ENCODE data around the gene ANKRD18A. TPM values are rescaled to one million over a fixed set of nuclear protein-coding genes. Genes with fewer than 3 reads are reported as not detected.

ANKRD18A gene
- total and polyA plus RNA-seq, 2 of the 13 experiments (the other 11 are each of a cell fraction or from before 2014, with no cell fraction given): 5.9 to 7.6 TPM

- Histone ChIP-seq H3K36me3 (replicated peaks in 1 of 2; ENCODE audit: control insufficient read depth in 1 of 2, insufficient read depth in 2 of 2, low read length in 2 of 2) (no peaks in the 10 kb centered on the region), H2AFZ (ENCODE audit: low read length) (no peak overlapping the region), H3K27ac (ENCODE audit: extremely low read length, insufficient read depth, low read length) (no peak overlapping the region), H3K4me1 (ENCODE audit: insufficient read depth, low read length) (no peaks in the 10 kb centered on the region), H3K79me2 (ENCODE audit: insufficient read depth, low read length) (no peaks in the 10 kb centered on the region), H3K4me2 (ENCODE audit: low read depth, low read length) (no peak overlapping the region), H3K27me3 (ENCODE audit: control insufficient read depth in 1 of 2, insufficient read depth in 2 of 2, low read length in 2 of 2) (no peaks in the 10 kb centered on the region; a peak in 1 of 5 replicates), H3K4me3 (replicated peaks in 1 of 3; ENCODE audit: insufficient read depth in 1 of 3, low read depth in 2 of 3, low read length in 3 of 3) (no peak overlapping the region), H4K20me1 (ENCODE audit: insufficient read depth, low read length) (no peaks in the 10 kb centered on the region), H3K9ac (ENCODE audit: insufficient read depth, low read depth, low read length) (no peak overlapping the region), H3K9me3 (ENCODE audit: low read length) (peaks cover 11% of the 10 kb centered on the region)
- FAIRE-seq (no peak), ATAC-seq (no peak), DNase-seq (ENCODE audit: low spot score) (no peak)
- 79% methylated on average over 2 of the region's 2 CpGs for WGBS (ENCODE audit: low lambda C conversion rate)
- TF ChIP-seq, protein P1, sequence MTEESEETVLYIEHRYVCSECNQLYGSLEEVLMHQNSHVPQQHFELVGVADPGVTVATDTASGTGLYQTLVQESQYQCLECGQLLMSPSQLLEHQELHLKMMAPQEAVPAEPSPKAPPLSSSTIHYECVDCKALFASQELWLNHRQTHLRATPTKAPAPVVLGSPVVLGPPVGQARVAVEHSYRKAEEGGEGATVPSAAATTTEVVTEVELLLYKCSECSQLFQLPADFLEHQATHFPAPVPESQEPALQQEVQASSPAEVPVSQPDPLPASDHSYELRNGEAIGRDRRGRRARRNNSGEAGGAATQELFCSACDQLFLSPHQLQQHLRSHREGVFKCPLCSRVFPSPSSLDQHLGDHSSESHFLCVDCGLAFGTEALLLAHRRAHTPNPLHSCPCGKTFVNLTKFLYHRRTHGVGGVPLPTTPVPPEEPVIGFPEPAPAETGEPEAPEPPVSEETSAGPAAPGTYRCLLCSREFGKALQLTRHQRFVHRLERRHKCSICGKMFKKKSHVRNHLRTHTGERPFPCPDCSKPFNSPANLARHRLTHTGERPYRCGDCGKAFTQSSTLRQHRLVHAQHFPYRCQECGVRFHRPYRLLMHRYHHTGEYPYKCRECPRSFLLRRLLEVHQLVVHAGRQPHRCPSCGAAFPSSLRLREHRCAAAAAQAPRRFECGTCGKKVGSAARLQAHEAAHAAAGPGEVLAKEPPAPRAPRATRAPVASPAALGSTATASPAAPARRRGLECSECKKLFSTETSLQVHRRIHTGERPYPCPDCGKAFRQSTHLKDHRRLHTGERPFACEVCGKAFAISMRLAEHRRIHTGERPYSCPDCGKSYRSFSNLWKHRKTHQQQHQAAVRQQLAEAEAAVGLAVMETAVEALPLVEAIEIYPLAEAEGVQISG (CRISPR knock-in tag; IDR thresholded peaks at IDR 0.05): no peak
- 0 out of 2 replicates have a peak, but pooled peaks have one; percentile 59 for TF ChIP-seq ZNF160 (CRISPR knock-in tag; IDR thresholded peaks at IDR 0.05)
- POLR2A ChIA-PET: no interaction called here
- CTCF ChIA-PET (ENCODE audit: low intra/inter-chr PET ratio, low total read pairs): no interaction called here
- in situ Hi-C loops (cut with HindIII; ENCODE audit: extremely low pct_ligation_motif_present, low pct_unique_long_range_greater_than_20kb) (no loop called here), intact Hi-C loops (cut with micrococcal nuclease; ENCODE audit: unreplicated experiment) (no loop called here)
- BruUV-seq (replicated peaks): no TSS peak
Observed at GRCh38 chr9:38626006-38626405, 5.6 kb upstream of the ANKRD18A start.

DNA sequence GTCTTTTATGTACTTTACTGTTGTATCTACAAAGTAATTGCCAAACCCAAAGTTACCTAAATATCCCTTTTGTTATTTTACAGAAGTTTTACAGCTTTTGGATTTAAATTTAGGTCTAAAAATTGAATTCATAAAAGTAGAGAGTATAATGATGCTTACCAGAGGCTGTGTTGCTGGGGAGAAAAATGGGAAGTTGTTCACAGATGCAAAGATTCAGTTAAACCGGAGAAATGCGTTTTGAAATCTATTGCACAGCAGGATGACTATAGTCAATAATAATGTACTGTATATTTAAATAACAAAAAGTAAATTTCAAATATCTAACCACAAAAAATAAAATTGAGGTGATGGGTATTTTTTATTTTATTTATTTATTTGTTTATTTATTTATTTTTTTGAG, 2.6 kb upstream of the ANKRD18A start:
- Histone ChIP-seq H4K20me1 (ENCODE audit: insufficient read depth, low read length) (no peaks in the 10 kb centered on the region), H3K4me2 (ENCODE audit: low read depth, low read length) (peak overlapping the region; percentile 80), H2AFZ (ENCODE audit: low read length) (no peak overlapping the region), H3K27ac (ENCODE audit: extremely low read length, insufficient read depth, low read length) (no peak overlapping the region), H3K79me2 (ENCODE audit: insufficient read depth, low read length) (peaks cover 7% of the 10 kb centered on the region), H3K9ac (ENCODE audit: insufficient read depth, low read depth, low read length) (no peak overlapping the region), H3K4me3 (replicated peaks in 1 of 3; ENCODE audit: insufficient read depth in 1 of 3, low read depth in 2 of 3, low read length in 3 of 3) (peak overlapping the region in 1 of 3 experiments; percentile 23; a peak in 1 of 6 replicates), H3K27me3 (ENCODE audit: control insufficient read depth in 1 of 2, insufficient read depth in 2 of 2, low read length in 2 of 2) (no peaks in the 10 kb centered on the region), H3K4me1 (ENCODE audit: insufficient read depth, low read length) (no peaks in the 10 kb centered on the region), H3K9me3 (ENCODE audit: low read length) (peaks cover 11% of the 10 kb centered on the region), H3K36me3 (replicated peaks in 1 of 2; ENCODE audit: control insufficient read depth in 1 of 2, insufficient read depth in 2 of 2, low read length in 2 of 2) (no peaks in the 10 kb centered on the region)
- ChIA-PET POLR2A (no interaction called here), CTCF (ENCODE audit: low intra/inter-chr PET ratio, low total read pairs) (no interaction called here)
- no peak for ATAC-seq
- 96% methylated on average over 2 of the region's 2 CpGs for WGBS (ENCODE audit: low lambda C conversion rate)
- DNase-seq (ENCODE audit: low spot score): no peak
- intact Hi-C loops (cut with micrococcal nuclease; ENCODE audit: unreplicated experiment): loop anchor here (5.0 kb wide), 1 partner anchor 191 kb away; no protein-coding TSS in a partner anchor
- no peak for FAIRE-seq
- in situ Hi-C loops (cut with HindIII; ENCODE audit: extremely low pct_ligation_motif_present, low pct_unique_long_range_greater_than_20kb): loop anchor here (5.0 kb wide), 1 partner anchor 49 kb away; no protein-coding TSS in a partner anchor
- no TSS peak for BruUV-seq (replicated peaks)
- TF ChIP-seq, protein P2, sequence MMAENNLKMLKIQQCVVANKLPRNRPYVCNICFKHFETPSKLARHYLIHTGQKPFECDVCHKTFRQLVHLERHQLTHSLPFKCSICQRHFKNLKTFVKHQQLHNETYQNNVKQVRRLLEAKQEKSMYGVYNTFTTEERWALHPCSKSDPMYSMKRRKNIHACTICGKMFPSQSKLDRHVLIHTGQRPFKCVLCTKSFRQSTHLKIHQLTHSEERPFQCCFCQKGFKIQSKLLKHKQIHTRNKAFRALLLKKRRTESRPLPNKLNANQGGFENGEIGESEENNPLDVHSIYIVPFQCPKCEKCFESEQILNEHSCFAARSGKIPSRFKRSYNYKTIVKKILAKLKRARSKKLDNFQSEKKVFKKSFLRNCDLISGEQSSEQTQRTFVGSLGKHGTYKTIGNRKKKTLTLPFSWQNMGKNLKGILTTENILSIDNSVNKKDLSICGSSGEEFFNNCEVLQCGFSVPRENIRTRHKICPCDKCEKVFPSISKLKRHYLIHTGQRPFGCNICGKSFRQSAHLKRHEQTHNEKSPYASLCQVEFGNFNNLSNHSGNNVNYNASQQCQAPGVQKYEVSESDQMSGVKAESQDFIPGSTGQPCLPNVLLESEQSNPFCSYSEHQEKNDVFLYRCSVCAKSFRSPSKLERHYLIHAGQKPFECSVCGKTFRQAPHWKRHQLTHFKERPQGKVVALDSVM (CRISPR knock-in tag; IDR thresholded peaks at IDR 0.05): no peak
- TF ChIP-seq NR3C1 (CRISPR knock-in tag; IDR thresholded peaks at IDR 0.05): no peak
- no peak for TF ChIP-seq ZNF550 (CRISPR knock-in tag; IDR thresholded peaks at IDR 0.05; ENCODE audit: borderline replicate concordance)
- TF ChIP-seq ZNF747 (CRISPR knock-in tag; IDR thresholded peaks at IDR 0.05; ENCODE audit: borderline replicate concordance): no peak
- no peak for TF ChIP-seq MAFK (conservative IDR thresholded peaks at IDR 0.05 in 1 of 2, IDR thresholded peaks at IDR 0.05 in 1 of 2; ENCODE audit: low read length in 2 of 2)
